Effector memory CD8-positive, alpha-beta T cell (primary cell): Measurements from ENCODE around the gene CDH12.

Experiments
- ATAC-seq: fragments of 150-1000 bp; cut with Tn5 transposase; replicated peaks from 2 replicates; pipeline ENCODE4 v1.10.0; 2021; ENCODE audit warnings: mild to moderate bottlenecking, moderate library complexity
- DNase-seq, 3 experiments: peaks; one replicate each; pipeline ENCODE4 v3.0.0; 2021
- H3K27ac Mint-ChIP-seq, 2 donors: one replicate each; pipeline ENCODE4 v1.8.0; 2022; ENCODE audit warnings: mild to moderate bottlenecking in 2 of 2, mixed read lengths in 2 of 2, moderate library complexity in 2 of 2
- H3K27me3 Mint-ChIP-seq, 2 donors: one replicate each; pipeline ENCODE4 v1.8.0; 2022; ENCODE audit warnings: mixed read lengths in 2 of 2
- H3K36me3 Mint-ChIP-seq: one replicate; pipeline ENCODE4 v1.8.0; 2022; ENCODE audit warnings: mild to moderate bottlenecking, moderate library complexity, mixed read lengths; ENCODE audit not compliant: insufficient read depth
- H3K4me1 Mint-ChIP-seq, 2 donors: one replicate each; pipeline ENCODE4 v1.8.0; 2022; ENCODE audit warnings: low read depth in 2 of 2, mixed read lengths in 2 of 2
- H3K4me3 Mint-ChIP-seq, 2 donors: one replicate each; pipeline ENCODE4 v1.8.0; 2022; ENCODE audit warnings: mild to moderate bottlenecking in 2 of 2, mixed read lengths in 2 of 2, moderate library complexity in 2 of 2
- H3K9me3 Mint-ChIP-seq, 2 donors: one replicate each; pipeline ENCODE4 v1.8.0; 2022; ENCODE audit warnings: mixed read lengths in 2 of 2

The CDH12 gene

GRCh38 chr5:21831145-21831787, 1021.9 kb downstream of the CDH12 start:
- H3K4me1 Mint-ChIP-seq, result no peaks in the 10 kb centered on the region
- no peak overlapping the region for H3K27ac Mint-ChIP-seq
- H3K27me3 Mint-ChIP-seq, result no peaks in the 10 kb centered on the region
- no peak for ATAC-seq
- H3K4me3 Mint-ChIP-seq, result no peak overlapping the region
- peaks cover 2% of the 10 kb centered on the region for H3K36me3 Mint-ChIP-seq
- DNase-seq, result no peak
- peaks cover 4 to 7% of the 10 kb centered on the region in 2 donors for H3K9me3 Mint-ChIP-seq

GRCh38 chr5:21826884-21827283, 1026.3 kb downstream of the CDH12 start:
- no peaks in the 10 kb centered on the region for H3K27me3 Mint-ChIP-seq

DNA sequence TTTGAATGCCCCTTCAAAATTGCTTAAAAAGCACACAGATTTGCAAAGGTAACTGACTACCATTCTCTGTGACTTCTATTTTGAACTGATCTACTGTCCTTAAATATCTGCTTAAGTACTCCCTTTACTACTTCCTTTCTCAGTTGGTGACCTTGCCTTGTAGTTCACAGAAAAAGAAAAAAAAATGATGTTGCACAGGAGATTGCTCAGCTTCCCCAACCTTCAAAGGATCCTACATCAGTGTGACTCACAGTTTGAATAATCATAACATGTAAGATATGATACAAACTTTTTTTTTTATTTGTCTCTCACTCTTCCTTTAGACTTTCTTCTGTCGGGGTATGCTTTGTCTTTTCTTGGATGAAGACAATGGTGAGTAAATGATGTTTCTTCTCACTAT, 1029.6 kb downstream of the CDH12 start:
- peaks cover 0 to 9% of the 10 kb centered on the region in 2 donors for H3K9me3 Mint-ChIP-seq
- no peak overlapping the region for H3K27ac Mint-ChIP-seq
- ATAC-seq, result no peak
- no peaks in the 10 kb centered on the region for H3K4me1 Mint-ChIP-seq
- no peak for DNase-seq
- no peaks in the 10 kb centered on the region for H3K27me3 Mint-ChIP-seq
- no peaks in the 10 kb centered on the region for H3K36me3 Mint-ChIP-seq
- H3K4me3 Mint-ChIP-seq, result no peak overlapping the region

More at GRCh38 chr5:21826884-21827283, 1026.3 kb downstream of the CDH12 start:
- no peak overlapping the region for H3K4me3 Mint-ChIP-seq
- DNase-seq (no peak), ATAC-seq (no peak)
- no peaks in the 10 kb centered on the region for H3K4me1 Mint-ChIP-seq
- H3K9me3 Mint-ChIP-seq, result peaks cover 7 to 12% of the 10 kb centered on the region in 2 donors
- H3K36me3 Mint-ChIP-seq, result peaks cover 2% of the 10 kb centered on the region
- H3K27ac Mint-ChIP-seq, result no peak overlapping the region

- no peak overlapping the region for H3K27ac Mint-ChIP-seq
- H3K4me3 Mint-ChIP-seq, result no peak overlapping the region
- H3K27me3 Mint-ChIP-seq, result no peaks in the 10 kb centered on the region
- ATAC-seq (no peak), DNase-seq (no peak)
- H3K4me1 Mint-ChIP-seq, result no peaks in the 10 kb centered on the region
- peaks cover 0 to 9% of the 10 kb centered on the region in 2 donors for H3K9me3 Mint-ChIP-seq
- H3K36me3 Mint-ChIP-seq, result no peaks in the 10 kb centered on the region
These were observed 1030.0 kb downstream of the CDH12 start for GRCh38 chr5:21823076-21823574.

DNA sequence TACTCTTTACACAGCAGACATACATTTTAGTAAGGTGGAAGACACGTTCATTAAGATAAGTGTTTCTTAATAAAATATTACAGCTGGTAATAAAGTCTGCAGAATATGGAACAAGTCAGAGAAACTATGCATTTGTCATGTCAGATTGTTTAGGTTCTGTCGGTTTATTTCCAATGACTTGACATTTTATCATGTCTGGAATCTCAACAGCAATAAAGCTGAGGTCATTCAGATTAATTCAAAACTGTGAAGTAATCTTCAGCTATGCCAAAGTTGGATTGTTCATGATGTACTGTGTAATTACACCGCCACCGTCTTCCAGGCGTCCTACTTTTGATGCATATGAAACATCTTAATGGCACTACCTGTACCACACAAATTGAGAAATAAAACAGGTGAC, 1032.6 kb downstream of the CDH12 start:
- Mint-ChIP-seq H3K27me3 (no peaks in the 10 kb centered on the region), H3K27ac (no peak overlapping the region)

GRCh38 chr5:21818370-21818720, 1034.8 kb downstream of the CDH12 start:
- Mint-ChIP-seq H3K27ac (no peak overlapping the region), H3K9me3 (peaks cover 1 to 7% of the 10 kb centered on the region in 2 donors), H3K36me3 (no peaks in the 10 kb centered on the region), H3K27me3 (no peaks in the 10 kb centered on the region), H3K4me3 (no peak overlapping the region), H3K4me1 (no peaks in the 10 kb centered on the region)
- no peak for DNase-seq
- ATAC-seq, result no peak

More for the DNA sequence above, 1032.6 kb downstream of the CDH12 start:
- ATAC-seq (no peak), DNase-seq (no peak)
- Mint-ChIP-seq H3K4me1 (no peaks in the 10 kb centered on the region), H3K9me3 (peaks cover 2 to 4% of the 10 kb centered on the region in 2 donors), H3K4me3 (no peak overlapping the region), H3K36me3 (no peaks in the 10 kb centered on the region)

GRCh38 chr5:21817668-21818369, 1035.3 kb downstream of the CDH12 start:
- no peak for DNase-seq
- no peak overlapping the region for H3K27ac Mint-ChIP-seq
- H3K36me3 Mint-ChIP-seq, result no peaks in the 10 kb centered on the region
- peaks cover 1 to 7% of the 10 kb centered on the region in 2 donors for H3K9me3 Mint-ChIP-seq
- H3K27me3 Mint-ChIP-seq, result no peaks in the 10 kb centered on the region
- no peak for ATAC-seq
- H3K4me3 Mint-ChIP-seq, result no peak overlapping the region
- no peaks in the 10 kb centered on the region for H3K4me1 Mint-ChIP-seq

GRCh38 chr5:21810737-21811316, 1042.3 kb downstream of the CDH12 start:
- no peaks in the 10 kb centered on the region for H3K27me3 Mint-ChIP-seq
- peaks cover 9 to 21% of the 10 kb centered on the region in 2 donors for H3K9me3 Mint-ChIP-seq
- DNase-seq (no peak), ATAC-seq (no peak)
- H3K4me3 Mint-ChIP-seq, result no peak overlapping the region
- H3K36me3 Mint-ChIP-seq, result no peaks in the 10 kb centered on the region
- no peak overlapping the region for H3K27ac Mint-ChIP-seq
- no peaks in the 10 kb centered on the region for H3K4me1 Mint-ChIP-seq

DNA sequence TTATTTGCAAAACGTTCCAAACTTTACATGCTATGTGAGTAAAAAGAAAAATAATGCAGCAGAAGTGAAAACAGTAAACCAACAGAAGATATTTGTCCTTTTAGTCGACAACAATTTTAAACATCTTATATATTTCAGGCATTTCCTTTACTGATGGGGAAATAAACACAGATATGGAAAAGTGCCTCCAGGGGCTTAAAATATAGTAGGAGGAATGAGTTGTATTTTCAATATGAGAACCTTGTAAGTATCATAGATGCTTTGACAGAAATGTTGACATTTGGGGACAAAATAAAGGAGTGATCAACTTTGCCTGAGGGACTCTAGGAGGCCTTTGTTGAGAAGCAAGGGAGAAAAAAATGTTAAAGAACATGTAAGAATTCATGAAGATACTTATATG, 1043.5 kb downstream of the CDH12 start:
- no peaks in the 10 kb centered on the region for H3K4me1 Mint-ChIP-seq
- H3K9me3 Mint-ChIP-seq, result peaks cover 9 to 14% of the 10 kb centered on the region in 2 donors
- no peak for DNase-seq
- no peaks in the 10 kb centered on the region for H3K36me3 Mint-ChIP-seq
- H3K27me3 Mint-ChIP-seq, result no peaks in the 10 kb centered on the region
- no peak for ATAC-seq
- no peak overlapping the region for H3K27ac Mint-ChIP-seq
- no peak overlapping the region for H3K4me3 Mint-ChIP-seq

DNA sequence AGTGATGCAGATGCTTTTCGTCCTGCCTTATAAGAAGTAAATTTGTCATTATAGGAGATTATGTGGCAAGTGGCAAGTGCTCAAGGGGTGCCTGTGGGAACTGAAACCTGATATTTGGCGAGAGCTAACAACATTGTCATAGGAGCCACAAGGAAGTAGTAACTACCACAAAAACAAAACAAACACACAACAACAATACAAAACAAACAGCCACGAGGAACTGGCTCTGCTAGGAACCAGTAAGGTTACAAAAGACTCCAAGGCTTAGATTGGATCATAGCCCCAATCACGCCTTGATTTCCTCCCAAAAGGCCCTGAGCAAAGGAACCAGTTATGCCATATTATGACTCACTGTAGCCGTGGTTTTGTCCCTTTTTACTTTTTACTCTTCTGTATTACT, 1045.2 kb downstream of the CDH12 start:
- H3K4me1 Mint-ChIP-seq, result no peaks in the 10 kb centered on the region
- DNase-seq, result no peak
- no peak for ATAC-seq
- H3K36me3 Mint-ChIP-seq, result no peaks in the 10 kb centered on the region
- no peak overlapping the region for H3K27ac Mint-ChIP-seq
- H3K4me3 Mint-ChIP-seq, result no peak overlapping the region
- peaks cover 9 to 14% of the 10 kb centered on the region in 2 donors for H3K9me3 Mint-ChIP-seq
- no peaks in the 10 kb centered on the region for H3K27me3 Mint-ChIP-seq

DNA sequence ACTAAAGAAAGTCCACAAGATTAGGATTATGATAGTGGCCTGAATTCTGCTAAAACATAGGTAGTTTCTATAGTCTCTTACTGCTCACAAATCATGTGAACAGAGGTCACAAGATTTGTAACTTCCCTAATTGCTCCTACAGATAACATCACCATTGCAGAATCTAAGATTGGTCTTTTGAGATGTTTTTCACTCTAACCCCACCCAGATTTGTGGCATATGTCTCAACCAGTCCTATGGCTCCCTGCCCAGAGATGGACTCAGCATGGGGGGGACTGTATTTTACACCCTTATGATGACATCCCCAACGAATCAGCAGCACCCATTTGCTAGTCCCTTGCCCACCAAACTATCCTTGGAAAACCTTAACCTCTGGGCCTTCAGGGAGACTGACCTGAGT, 1046.2 kb downstream of the CDH12 start:
- Mint-ChIP-seq H3K27ac (no peak overlapping the region), H3K4me1 (no peaks in the 10 kb centered on the region)
- DNase-seq, result no peak

GRCh38 chr5:21806271-21806670, 1046.9 kb downstream of the CDH12 start:
- Mint-ChIP-seq H3K4me1 (no peaks in the 10 kb centered on the region), H3K36me3 (no peaks in the 10 kb centered on the region), H3K27ac (no peak overlapping the region), H3K27me3 (no peaks in the 10 kb centered on the region), H3K9me3 (peaks cover 9 to 14% of the 10 kb centered on the region in 2 donors), H3K4me3 (no peak overlapping the region)
- ATAC-seq, result no peak
- DNase-seq, result no peak

More for the DNA sequence above, 1046.2 kb downstream of the CDH12 start:
- Mint-ChIP-seq H3K36me3 (no peaks in the 10 kb centered on the region), H3K27me3 (no peaks in the 10 kb centered on the region), H3K4me3 (no peak overlapping the region), H3K9me3 (peaks cover 9 to 14% of the 10 kb centered on the region in 2 donors)
- ATAC-seq, result no peak

DNA sequence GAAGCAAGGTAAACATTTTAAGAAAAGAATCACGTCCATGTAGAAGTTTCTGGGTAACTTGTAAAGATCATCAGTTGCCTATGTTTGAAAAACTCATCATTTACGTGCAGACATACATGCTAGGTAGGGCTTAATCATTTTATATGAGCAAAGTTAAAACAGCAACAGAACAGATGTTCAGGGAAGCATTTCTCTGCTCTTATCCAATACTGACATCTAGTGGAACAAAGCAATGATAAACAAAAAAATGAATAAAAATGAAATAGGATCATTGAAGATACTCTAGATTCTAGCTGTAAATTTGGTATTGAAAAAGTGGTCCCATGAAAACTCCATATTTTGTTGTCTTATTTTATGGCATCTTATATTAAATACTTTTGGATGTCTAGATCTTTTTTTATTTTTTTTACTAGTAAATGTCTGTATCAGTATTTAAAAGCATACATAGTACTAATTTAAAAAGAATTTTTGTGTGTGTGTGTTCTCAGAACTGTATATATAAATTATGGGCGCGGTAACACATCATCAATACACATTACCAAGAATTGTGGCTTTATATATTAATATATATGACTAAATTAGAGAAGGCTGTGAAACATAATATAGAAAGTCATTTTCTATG, 1050.2 kb downstream of the CDH12 start:
- no peak for ATAC-seq
- Mint-ChIP-seq H3K4me3 (no peak overlapping the region), H3K9me3 (peaks cover 7 to 9% of the 10 kb centered on the region in 2 donors), H3K27me3 (no peaks in the 10 kb centered on the region), H3K27ac (no peak overlapping the region), H3K36me3 (no peaks in the 10 kb centered on the region), H3K4me1 (no peaks in the 10 kb centered on the region)
- no peak for DNase-seq
